HG02943 (cell line): ENCODE results near the gene SLC6A8.
"Not testable (repeated sequence)": the region's sequence is repeated elsewhere in the genome, so short reads cannot be mapped to it uniquely, and the experiment has no call there.

ENCODE experiments used
- ATAC-seq: cut with Tn5 transposase; IDR thresholded peaks from one replicate; pipeline ENCODE4 v1.9.1; 2021; ENCODE audit warnings: mild to moderate bottlenecking, low read depth, moderate library complexity; ENCODE audit not compliant: unreplicated experiment

SLC6A8 gene

DNA sequence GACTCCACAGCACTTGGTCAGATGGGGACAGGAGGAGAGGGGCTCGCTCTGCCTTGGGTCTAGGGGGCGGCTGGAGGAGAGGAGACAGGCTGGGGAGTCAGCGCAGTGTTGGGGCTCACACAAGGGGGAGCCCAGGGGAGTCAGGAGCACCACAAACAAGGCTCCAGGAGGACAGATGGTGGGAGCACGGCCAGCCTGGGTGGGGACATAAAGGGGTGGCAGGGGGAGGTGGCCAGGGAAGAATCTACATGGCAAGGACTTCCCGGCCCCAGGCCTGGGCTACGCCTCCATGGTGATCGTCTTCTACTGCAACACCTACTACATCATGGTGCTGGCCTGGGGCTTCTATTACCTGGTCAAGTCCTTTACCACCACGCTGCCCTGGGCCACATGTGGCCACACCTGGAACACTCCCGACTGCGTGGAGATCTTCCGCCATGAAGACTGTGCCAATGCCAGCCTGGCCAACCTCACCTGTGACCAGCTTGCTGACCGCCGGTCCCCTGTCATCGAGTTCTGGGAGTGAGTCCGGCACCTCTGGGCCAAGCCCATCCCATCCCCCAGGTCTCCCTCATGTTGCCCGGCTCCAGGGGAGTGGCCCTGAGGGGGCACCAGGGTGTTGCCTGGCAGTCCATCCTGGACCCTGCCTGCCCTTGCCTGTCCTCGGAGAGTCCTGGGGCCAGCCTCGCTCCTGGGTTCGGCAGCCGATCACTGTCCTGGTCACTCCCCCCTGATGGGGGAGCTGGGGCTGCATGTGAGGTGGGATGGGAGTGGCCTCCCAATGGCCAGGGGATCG lies 3.5 kb downstream of the SLC6A8 start:
- not testable (repeated sequence) for ATAC-seq

- ATAC-seq = no peak
Measured at GRCh38 chrX:153692003-153692402, 4.3 kb downstream of the SLC6A8 start.

DNA sequence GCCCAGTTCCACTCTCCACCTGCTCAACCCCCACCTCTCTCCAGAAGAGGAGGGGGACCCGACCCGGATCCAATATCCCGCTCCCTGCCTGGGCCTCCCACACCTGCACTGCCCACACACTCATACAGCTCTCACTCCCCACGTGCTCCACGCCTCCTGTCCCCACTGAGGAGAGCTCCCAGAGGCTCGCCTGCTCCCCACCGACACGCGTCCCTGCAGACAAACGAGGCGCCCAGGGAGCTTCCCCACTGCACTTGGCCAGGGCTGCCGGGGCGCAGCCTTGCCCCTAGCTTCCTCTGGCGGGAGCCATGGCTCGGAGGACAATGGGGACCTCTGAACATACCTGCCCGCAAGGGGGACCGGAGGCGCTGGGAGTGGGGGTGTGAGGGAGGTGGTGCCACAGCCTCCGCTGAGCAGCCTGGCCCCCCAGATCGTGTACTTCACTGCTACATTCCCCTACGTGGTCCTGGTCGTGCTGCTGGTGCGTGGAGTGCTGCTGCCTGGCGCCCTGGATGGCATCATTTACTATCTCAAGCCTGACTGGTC lies 5.0 kb downstream of the SLC6A8 start:
- ATAC-seq = no peak

DNA sequence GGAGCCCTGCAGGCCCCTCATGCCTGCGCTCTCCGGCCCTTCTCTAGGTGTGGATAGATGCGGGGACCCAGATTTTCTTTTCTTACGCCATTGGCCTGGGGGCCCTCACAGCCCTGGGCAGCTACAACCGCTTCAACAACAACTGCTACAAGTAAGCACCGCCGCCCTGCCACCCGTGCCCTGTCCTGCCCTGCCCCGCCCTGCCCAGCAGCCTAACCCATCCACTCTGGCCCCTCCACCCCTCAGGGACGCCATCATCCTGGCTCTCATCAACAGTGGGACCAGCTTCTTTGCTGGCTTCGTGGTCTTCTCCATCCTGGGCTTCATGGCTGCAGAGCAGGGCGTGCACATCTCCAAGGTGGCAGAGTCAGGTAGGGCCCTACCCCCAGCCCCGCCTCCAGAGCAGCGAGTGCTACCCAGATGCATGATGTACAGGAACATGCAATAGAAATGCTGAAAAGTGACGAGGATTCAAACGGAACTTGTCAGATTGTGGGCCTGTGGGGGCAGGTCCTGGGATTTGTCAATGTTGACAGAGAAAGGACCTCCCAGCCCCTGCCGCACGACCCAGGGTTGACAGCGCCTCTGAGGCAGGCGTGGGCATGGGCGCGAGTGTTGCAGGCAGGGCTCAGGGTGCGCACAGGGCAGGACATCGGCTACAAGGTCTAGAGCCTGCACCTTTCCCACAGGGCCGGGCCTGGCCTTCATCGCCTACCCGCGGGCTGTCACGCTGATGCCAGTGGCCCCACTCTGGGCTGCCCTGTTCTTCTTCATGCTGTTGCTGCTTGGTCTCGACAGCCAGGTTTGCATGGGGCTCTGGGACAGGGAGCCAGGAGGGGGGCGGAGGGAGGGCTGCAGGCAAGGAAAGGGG lies 5.7 kb downstream of the SLC6A8 start:
- no peak for ATAC-seq

DNA sequence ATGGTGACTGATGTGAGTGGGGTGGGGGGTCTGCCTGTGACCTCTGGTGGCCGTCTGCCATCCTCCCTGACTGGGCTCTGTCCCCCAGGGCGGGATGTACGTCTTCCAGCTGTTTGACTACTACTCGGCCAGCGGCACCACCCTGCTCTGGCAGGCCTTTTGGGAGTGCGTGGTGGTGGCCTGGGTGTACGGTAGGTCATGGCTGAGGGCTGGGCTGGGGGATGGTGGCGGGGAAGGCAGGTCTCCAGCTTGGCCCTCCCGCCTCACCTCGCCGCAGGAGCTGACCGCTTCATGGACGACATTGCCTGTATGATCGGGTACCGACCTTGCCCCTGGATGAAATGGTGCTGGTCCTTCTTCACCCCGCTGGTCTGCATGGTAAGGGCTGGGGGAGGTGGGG lies 6.5 kb downstream of the SLC6A8 start:
- ATAC-seq = not testable (repeated sequence)

- no peak for ATAC-seq
Measured at GRCh38 chrX:153694687-153695270, 7.1 kb downstream of the SLC6A8 start.

DNA sequence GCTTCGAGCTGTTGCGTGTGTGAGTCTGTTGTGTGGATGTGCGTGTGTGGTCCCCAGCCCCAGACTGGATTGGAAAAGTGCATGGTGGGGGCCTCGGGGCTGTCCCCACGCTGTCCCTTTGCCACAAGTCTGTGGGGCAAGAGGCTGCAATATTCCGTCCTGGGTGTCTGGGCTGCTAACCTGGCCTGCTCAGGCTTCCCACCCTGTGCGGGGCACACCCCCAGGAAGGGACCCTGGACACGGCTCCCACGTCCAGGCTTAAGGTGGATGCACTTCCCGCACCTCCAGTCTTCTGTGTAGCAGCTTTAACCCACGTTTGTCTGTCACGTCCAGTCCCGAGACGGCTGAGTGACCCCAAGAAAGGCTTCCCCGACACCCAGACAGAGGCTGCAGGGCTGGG lies 8.4 kb downstream of the SLC6A8 start:
- ATAC-seq = no peak

DNA sequence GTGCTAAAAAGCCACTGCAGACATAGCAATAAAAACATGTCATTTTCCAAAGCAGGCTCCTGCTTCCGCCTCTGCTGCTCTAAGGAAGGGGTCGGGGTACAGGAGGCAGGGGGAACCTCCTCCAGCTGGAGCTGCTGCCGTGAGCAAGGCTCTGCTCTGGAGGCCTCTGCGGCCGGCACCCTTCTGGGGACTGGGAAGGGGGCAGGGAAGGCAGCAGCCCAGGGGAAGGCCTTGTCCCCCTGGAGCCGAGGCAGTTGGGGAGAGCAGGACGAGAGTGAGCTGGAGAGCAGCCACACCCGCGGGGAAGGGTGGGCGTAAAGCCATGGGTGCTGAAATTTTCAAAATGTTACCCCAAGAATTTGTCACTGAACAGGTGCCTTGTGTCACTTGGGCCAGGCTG lies 8.8 kb downstream of the SLC6A8 start:
- not testable (repeated sequence) for ATAC-seq

DNA sequence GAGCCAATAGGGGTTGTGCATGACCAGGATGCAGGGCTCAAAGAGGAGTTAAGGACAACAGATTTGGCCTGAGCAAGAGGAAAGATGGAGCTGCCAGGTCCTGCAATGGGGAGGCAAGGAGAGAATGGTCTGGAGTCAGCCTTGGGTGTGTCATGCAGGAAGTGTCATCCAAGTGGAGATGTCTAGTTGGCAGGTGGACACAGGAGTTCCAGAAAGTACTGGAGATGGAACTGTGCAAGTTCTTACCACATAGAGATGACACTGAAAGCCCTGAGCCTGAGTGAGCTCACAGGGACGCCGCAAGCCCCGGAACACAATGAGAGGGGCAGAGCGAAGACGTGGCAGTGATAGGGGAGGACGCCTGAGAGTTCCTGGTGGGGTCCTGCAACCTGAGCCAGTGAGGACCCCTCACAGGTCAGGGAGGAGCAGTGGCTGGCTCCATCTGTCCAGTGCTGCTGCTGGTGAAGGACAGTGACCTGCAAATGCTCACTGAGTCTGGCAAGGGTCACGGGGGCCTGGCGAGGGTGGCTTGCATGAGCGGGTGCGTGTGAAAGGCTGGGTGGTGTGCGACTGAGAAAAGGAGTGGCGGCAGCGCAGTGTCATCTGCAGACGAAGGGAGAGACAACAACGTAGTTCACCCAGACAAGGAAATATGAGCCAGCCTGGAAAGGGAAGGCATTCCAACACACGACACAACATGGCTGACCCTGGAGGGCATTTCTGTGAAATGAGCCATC lies 9.4 kb downstream of the SLC6A8 start:
- not testable (repeated sequence) for ATAC-seq

GRCh38 chrX:153697924-153698865 lies 10.5 kb downstream of the SLC6A8 start:
- no peak for ATAC-seq

- not testable (repeated sequence) for ATAC-seq
Measured at GRCh38 chrX:153699210-153699783, 11.6 kb downstream of the SLC6A8 start.

DNA sequence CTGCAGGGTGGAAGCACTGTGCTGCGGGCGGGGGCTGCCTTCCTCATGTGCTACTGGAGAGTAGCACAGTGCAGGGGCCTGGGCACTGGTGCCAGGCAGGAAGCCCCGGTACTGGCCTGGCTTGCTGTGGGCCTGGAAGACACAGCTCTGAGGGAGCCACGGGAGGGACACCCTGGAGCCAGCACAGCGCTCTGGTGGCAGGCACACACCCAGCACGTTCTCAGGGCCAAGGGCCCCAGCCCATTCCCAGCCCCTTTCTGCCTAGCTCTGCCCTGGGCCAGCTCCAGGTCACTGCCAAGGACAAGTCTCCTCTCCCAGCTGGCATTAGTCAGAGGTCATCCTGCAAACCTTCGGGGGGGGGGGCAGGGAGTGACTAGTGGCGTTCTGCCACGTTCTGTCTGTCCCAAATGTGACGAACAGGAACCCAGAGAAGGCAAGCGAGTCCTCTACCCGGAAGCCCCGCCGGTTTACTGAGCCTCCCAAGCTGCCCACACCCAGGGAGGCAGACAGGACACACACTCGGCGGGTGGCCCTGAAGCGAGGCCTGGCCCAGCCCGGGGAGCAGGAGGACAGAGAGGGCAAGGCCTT lies 12.2 kb downstream of the SLC6A8 start:
- not testable (repeated sequence) for ATAC-seq

GRCh38 chrX:153700376-153700945 lies 12.7 kb downstream of the SLC6A8 start:
- no peak for ATAC-seq

DNA sequence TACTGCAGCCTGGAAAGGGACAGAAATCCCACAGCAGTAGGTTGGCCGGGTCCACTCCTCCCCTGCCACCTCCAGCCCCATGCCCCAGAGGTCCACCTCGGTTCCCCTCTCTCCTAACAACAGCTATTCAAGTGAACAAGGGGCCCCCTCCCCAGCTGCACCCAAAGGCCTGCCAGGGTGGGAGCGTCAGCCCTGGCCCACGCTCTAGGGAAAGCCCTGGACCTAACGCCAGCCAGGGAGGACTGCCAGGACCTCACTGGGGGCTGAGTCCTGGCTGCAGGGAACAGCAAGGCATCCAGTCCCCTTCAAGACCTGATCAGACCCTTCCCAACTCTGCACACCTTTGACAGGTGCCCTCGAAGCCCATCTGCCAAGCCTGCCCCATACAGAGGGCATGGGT lies 13.2 kb downstream of the SLC6A8 start:
- no peak for ATAC-seq

DNA sequence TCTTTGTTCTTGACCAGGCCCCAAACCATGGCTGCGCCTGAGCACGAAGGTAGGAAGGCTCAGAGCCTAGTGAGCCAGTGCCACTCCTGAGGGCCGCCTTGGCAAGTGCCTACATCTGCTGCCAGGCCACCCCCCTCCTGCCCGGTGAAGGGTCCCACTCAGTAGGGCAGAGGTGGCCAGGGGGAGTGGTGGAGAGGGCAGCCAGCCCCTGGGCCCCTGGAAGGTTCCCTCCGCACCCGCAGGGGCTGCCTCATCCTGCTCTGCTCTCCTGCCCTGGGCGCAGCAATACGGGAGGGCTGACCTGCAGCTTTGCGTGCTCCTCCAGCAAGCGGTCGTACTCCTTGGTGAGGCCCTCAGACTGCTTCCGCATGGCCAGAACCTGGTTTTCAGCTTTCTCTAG lies 14.0 kb downstream of the SLC6A8 start:
- no peak for ATAC-seq

GRCh38 chrX:153702336-153703035 lies 14.8 kb downstream of the SLC6A8 start:
- ATAC-seq = no peak

DNA sequence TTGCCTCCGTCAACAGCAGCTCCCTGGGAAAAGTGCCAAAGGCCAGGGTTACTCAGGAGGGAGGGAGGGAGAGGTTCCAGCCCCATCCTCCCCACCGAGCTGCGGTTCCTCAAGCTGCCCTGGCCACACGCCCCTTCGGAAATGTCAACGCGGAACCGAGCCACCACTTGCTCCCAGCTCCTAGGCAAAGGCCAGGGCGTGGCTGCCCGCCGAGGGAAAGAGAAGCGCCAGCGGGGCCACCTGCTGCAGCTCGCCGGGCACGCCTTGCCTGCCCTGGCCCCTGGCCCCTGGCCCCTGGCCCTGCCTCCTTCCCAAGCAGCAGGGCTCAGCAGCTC lies 15.3 kb downstream of the SLC6A8 start:
- no peak for ATAC-seq
